Aorta (tissue), 5 donors: ENCODE data around the gene RAB3IL1. TPM values are rescaled to one million over a fixed set of nuclear protein-coding genes. Genes with fewer than 3 reads are reported as not detected.
"Not testable (repeated sequence)": the region's sequence is repeated elsewhere in the genome, so short reads cannot be mapped to it uniquely, and the experiment has no call there.

Experiments
- ATAC-seq: fragments of 200-7000 bp; cut with Tn5 transposase; one replicate; pipeline ENCODE4 v1.9.1; 2022; ENCODE audit warnings: moderate library complexity; ENCODE audit not compliant: low FRiP score
- DNase-seq, 2 donors: peaks; one replicate each; pipeline ENCODE4 v3.0.0-alpha.2; 2020
- H3K27ac ChIP-seq, 2 donors: one replicate each; pipeline ENCODE4 v1.5.1; 2013; ENCODE audit warnings: low read length in 2 of 2, mild to moderate bottlenecking in 2 of 2, moderate library complexity in 2 of 2, control low read depth in 1 of 2, inconsistent platforms in 1 of 2, low read depth in 1 of 2
- H3K27me3 ChIP-seq, 2 donors: one replicate each; pipeline ENCODE4 v1.6.1; 2013; ENCODE audit warnings: control low read depth in 1 of 2, low read length in 1 of 2, mild to moderate bottlenecking in 1 of 2, moderate library complexity in 1 of 2; ENCODE audit not compliant: insufficient read depth in 2 of 2, control insufficient read depth in 1 of 2
- H3K36me3 ChIP-seq, 2 donors: one replicate each; pipeline ENCODE4 v1.6.1; 2013; ENCODE audit warnings: control low read depth in 1 of 2, low read length in 1 of 2, mild to moderate bottlenecking in 1 of 2; ENCODE audit not compliant: insufficient read depth in 2 of 2, control insufficient read depth in 1 of 2
- H3K4me1 ChIP-seq, 2 donors: one replicate each; pipeline ENCODE4 v1.6.1; 2013; ENCODE audit warnings: low read length in 2 of 2, control low read depth in 1 of 2, mild to moderate bottlenecking in 1 of 2, moderate library complexity in 1 of 2; ENCODE audit not compliant: insufficient read depth in 2 of 2, control insufficient read depth in 1 of 2
- H3K4me3 ChIP-seq, 2 donors: one replicate each; pipeline ENCODE4 v1.5.1; 2013; ENCODE audit warnings: low read length in 2 of 2, control low read depth in 1 of 2, mild to moderate bottlenecking in 1 of 2
- H3K9me3 ChIP-seq: one replicate; pipeline ENCODE4 v1.6.1; 2013; ENCODE audit warnings: mild to moderate bottlenecking, low read length; ENCODE audit not compliant: control insufficient read depth
- WGBS, 2 donors: extraction: QIAGEN DNeasy Blood & Tissue Kit; methylation state at CpG; one replicate each; pipeline ENCODE4 v1.1.7; 2013; 5-methylcytosine and 5-hydroxymethylcytosine counted together
- intact Hi-C, 2 donors: fragments of 100-400 bp; cut with DNase I; formaldehyde crosslinking; loops; one replicate each; pipeline versions ENCODE4 v1.14.2 to v1.15.0; 2022
- polyA plus RNA-seq, 2 donors: library from polyadenylated mRNA; stranded (reverse); fragments of 200-250 nt; gene quantifications; one replicate each; pipeline ENCODE4 v1.2.3, GENCODE V29; 2013
- total RNA-seq, 2 donors: library from RNA; stranded (reverse); fragmentation: NEBNext Ultra II Directional; extraction: Animal tissue kit (Norgen Biotek cat#: 25700); gene quantifications; one replicate each; pipeline ENCODE4 v1.2.1, GENCODE V29; 2021
- donor health status: healthy with polysubstance abuse.
- donor health status: Bipolar disorder and iron deficiency.
- donor health status: DM: no; HTN: no; CAD: no.
- donor health status: DM: no; HTN: no; CAD: no.
- donor health status: DM: yes; HTN: yes; CAD: no.

The RAB3IL1 gene
- total and polyA plus RNA-seq, 4 donors: 6.4 to 45.2 (median 17.6) TPM

DNA sequence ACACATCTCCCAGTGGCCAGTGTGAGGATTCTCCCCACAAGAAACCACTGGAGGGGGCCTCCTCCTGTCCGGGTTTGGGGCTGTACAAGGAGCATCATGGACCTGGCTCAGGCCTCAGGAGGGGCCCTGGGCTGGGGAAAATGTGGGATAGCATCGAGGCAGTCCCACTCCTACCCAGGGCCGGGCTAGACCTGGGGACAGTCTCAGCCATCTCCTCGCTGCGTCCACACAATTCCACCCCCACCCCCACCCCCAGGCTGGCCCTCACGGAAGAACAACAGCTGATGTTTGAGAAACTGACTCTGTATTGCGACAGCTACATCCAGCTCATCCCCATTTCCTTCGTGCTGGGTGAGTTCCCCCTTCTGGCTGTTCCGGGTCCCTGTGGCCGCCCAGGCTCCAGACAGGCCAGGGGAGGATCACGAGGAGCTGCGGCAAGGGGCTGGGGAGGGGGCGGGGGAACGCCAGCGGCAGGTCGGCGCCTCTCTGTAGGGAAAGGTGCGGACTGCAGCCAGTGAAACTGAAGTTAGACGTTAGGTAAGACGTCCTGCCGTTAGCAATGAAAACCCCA, 37.6 kb upstream of the RAB3IL1 start:
- Histone ChIP-seq H3K9me3 (no peaks in the 10 kb centered on the region), H3K4me1 (no peaks in the 10 kb centered on the region), H3K4me3 (no peak overlapping the region), H3K27me3 (no peaks in the 10 kb centered on the region), H3K27ac (no peak overlapping the region), H3K36me3 (no peaks in the 10 kb centered on the region)
- DNase-seq (peak; percentile 84 to 86), ATAC-seq (peak; percentile 84)
- 15 to 16% methylated on average over 18 to 21 of the region's 21 CpGs for WGBS, 2 donors
- intact Hi-C loops: no loop called here

DNA sequence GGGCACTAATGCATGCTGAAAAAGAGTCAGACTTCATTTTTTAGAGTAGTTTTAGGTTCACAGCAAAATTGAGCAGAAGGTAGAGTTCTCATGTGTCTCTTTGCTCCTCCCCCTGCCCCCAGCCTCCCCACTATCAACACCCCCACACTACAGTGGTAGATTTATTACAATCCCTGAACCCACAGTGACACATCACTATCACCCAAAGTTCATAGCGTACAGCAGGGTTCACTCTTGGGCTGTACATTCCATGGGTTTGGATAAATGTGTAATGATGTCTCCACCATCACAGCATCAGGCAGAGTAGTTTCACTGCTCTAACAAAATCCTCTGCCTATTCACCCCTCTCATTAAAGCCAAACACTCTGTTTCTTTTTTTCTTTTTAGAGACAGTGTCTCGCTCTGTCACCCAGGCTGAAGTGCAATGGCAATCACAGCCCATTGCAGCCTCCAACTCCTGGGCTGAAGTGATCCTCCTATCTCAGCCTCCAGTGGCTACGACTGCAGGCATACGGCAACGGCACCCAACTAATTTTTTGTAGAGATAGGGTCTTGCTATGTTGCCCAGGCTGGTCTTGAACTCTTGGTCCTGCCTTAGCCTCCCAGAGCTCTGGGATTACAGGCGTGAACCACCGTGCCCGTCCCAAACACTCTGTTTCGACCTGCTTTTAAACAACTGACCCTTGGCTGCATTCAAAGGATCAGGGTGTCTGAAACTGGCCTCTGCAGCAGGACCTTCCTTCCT, 36.9 kb upstream of the RAB3IL1 start:
- ATAC-seq (no peak), DNase-seq (no peak)
- H3K9me3 ChIP-seq: no peaks in the 10 kb centered on the region
- H3K4me3 ChIP-seq: no peak overlapping the region
- 97 to 98% methylated on average over 9 of the region's 9 CpGs for whole genome bisulfite sequencing, 2 donors
- intact Hi-C loops: no loop called here
- H3K27me3 ChIP-seq: no peaks in the 10 kb centered on the region
- no peaks in the 10 kb centered on the region for H3K36me3 ChIP-seq
- no peak overlapping the region for H3K27ac ChIP-seq
- no peaks in the 10 kb centered on the region for H3K4me1 ChIP-seq

DNA sequence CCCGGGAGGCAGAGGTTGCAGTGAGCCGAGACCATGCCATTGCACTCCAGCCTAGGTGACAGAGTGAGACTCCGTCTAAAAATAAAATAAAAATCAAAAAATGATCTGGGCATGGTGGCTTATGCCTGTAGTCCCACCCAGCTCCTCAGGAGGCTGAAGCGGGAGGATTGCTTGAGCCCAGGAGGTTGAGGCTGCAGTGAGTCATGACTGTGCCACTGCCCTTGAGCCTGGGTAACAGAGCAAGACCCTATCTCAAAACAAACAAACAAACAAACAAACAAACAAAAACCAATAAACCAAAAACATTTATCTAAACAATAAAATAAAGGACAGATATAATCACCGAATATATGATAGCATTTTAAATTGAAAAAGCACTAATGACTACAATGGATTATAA, 36.3 kb upstream of the RAB3IL1 start:
- 95 to 97% methylated on average over 5 of the region's 5 CpGs for WGBS, 2 donors
- ATAC-seq, H3K27ac ChIP-seq, H3K27me3 ChIP-seq, H3K4me3 ChIP-seq, intact Hi-C loops, H3K4me1 ChIP-seq, H3K36me3 ChIP-seq, DNase-seq, H3K9me3 ChIP-seq: not testable (repeated sequence)

DNA sequence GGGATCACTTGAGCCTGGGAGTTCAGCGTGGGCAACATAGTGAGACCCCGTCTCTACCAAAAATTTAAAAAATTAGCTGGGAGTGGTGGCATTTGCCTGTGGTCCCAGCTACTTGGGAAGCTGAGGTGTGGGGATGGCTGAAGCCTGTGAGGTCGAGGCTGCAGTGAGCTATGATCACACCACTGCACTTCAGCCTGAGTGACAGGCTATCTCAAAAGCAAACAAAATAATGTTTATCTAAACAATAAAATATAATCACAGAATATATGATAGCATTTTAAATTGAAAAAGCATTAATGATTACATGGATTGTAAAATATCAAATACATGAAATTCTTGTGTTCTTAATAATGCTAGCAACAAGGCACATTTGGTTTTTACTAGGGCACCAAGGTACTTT, 35.5 kb upstream of the RAB3IL1 start:
- Histone ChIP-seq H3K4me3 (no peak overlapping the region), H3K27ac (no peak overlapping the region), H3K9me3 (no peaks in the 10 kb centered on the region), H3K27me3 (no peaks in the 10 kb centered on the region), H3K36me3 (no peaks in the 10 kb centered on the region), H3K4me1 (no peaks in the 10 kb centered on the region)
- intact Hi-C loops: no loop called here
- no peak for ATAC-seq
- DNase-seq: no peak
- 93 to 97% methylated on average over 3 of the region's 3 CpGs for WGBS, 2 donors

DNA sequence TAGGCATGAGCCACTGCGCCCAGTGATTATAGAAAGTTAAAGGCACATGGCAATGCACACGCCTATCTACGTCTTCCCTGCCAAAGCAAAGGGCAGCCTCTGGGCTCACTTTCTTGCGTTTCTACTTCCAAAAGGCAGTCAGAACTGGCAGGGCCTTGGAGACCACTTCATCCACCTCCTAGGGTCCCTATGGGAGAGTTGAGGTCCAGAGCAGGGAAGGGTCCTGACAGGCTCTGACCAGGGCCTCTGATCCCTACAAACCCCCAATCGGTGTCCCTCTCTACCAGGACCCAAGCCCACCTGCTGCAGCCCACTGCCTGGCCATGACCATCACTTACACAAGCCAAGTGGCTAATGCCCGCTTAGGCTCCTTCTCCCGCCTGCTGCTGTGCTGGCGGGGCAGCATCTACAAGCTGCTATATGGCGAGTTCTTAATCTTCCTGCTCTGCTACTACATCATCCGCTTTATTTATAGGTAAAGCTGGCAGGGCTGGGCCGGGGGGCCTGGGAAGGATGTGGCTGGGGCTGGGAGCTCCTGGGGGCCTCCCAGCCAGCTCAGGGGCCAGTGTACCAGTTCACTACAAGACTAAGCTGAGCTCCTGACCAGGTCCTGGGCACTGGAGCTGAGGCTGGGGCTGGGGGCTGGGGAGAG, 34.2 kb upstream of the RAB3IL1 start:
- no peaks in the 10 kb centered on the region for H3K36me3 ChIP-seq
- no peak overlapping the region for H3K27ac ChIP-seq
- no peaks in the 10 kb centered on the region for H3K4me1 ChIP-seq
- no peak overlapping the region for H3K4me3 ChIP-seq
- DNase-seq (no peak), ATAC-seq (no peak)
- intact Hi-C loops: no loop called here
- H3K9me3 ChIP-seq: no peaks in the 10 kb centered on the region
- WGBS, 2 donors: 90 to 92% methylated on average over 11 of the region's 11 CpGs
- H3K27me3 ChIP-seq: no peaks in the 10 kb centered on the region

DNA sequence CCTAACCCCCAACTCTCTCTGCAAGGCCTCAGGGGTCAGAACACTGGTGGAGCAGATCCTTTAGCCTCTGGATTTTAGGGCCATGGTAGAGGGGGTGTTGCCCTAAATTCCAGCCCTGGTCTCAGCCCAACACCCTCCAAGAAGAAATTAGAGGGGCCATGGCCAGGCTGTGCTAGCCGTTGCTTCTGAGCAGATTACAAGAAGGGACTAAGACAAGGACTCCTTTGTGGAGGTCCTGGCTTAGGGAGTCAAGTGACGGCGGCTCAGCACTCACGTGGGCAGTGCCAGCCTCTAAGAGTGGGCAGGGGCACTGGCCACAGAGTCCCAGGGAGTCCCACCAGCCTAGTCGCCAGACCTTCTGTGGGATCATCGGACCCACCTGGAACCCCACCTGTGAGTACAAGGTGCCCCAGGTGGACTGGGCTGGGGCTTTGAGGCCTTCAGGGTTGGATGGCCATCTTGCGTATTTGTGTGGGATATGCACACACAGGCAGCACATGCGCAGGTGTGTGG, 32.7 kb upstream of the RAB3IL1 start, which contains the start of gene BEST1:
Gene BEST1, plus strand, starts transcription at position 317 of the 513 bp plus-strand sequence. CDS start 1,456 bp downstream, outside the sequence.
- H3K9me3 ChIP-seq: no peaks in the 10 kb centered on the region
- no peaks in the 10 kb centered on the region for H3K27me3 ChIP-seq
- DNase-seq: no peak
- WGBS, 2 donors: 87 to 88% methylated on average over 8 of the region's 8 CpGs
- ATAC-seq: no peak
- no peaks in the 10 kb centered on the region for H3K4me1 ChIP-seq
- H3K27ac ChIP-seq: no peak within 1 kb of the TSS
- no peak within 1 kb of the TSS for H3K4me3 ChIP-seq
- H3K36me3 ChIP-seq: no peaks in the 10 kb centered on the region
- intact Hi-C loops: no loop called here

DNA sequence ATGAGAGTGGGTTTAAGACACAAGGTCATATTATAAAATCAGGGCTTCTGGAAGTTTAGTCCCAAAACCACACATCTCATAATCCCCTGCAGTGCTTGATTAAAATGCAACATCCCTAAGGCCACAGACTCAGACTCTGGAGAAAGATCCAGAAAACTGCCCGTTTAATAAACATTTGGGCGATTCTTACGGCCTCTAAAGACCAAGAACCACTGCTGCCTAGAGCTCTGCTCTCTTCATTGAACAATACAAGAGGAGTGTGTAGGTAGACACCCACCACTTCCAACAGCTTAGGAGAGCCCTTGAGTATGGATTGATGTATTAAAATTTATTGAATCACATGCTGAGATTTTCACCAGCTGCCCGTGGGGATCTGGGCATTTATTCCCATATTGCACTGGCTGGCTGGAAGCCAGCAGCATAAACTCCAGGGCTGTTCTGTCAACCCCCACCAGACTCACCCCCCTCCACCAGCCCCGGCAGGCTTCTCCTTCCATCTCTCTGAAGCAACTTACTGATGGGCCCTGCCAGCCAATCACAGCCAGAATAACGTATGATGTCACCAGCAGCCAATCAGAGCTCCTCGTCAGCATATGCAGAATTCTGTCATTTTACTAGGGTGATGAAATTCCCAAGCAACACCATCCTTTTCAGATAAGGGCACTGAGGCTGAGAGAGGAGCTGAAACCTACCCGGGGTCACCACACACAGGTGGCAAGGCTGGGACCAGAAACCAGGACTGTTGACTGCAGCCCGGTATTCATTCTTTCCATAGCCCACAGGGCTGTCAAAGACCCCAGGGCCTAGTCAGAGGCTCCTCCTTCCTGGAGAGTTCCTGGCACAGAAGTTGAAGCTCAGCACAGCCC, 32.0 kb upstream of the RAB3IL1 start:
- Histone ChIP-seq H3K36me3 (no peaks in the 10 kb centered on the region), H3K4me3 (no peak overlapping the region), H3K27me3 (no peaks in the 10 kb centered on the region), H3K27ac (no peak overlapping the region), H3K9me3 (no peaks in the 10 kb centered on the region), H3K4me1 (no peaks in the 10 kb centered on the region)
- intact Hi-C loops: loop anchor here (5.0 to 10.0 kb wide), 3 partner anchors 133 to 155 kb away; partner anchors contain the start of genes FEN1 (in 1 of the 2) and TMEM258 (in 1 of the 2)
- DNase-seq: peak; percentile 87 to 90
- ATAC-seq: peak; percentile 75
- WGBS, 2 donors: 14 to 16% methylated on average over 9 of the region's 9 CpGs

DNA sequence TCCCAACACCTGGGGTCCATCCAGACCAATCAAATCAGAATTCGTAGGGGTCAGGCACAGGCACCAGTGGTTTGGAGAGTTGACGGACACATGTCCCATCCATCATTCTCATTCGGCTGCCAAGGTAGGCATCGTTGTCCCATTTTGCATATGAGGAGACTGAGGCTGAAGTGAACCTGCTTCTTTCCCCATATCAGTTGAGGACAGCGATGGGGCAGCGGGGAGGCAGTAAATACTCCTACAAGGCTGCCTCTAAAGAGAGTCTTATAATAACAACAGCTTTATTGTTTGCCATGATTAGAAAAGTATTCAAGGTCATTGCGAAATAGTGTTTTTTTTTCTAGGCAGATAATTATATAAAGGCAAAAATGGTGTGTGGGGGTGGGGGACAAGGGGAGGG, 31.1 kb upstream of the RAB3IL1 start:
- H3K27me3 ChIP-seq: no peaks in the 10 kb centered on the region
- H3K4me1 ChIP-seq: no peaks in the 10 kb centered on the region
- intact Hi-C loops: loop anchor here (5.0 to 10.0 kb wide), 3 partner anchors 134 to 154 kb away; partner anchors contain the start of genes FEN1 (in 1 of the 2) and TMEM258 (in 1 of the 2)
- H3K36me3 ChIP-seq: no peaks in the 10 kb centered on the region
- 85 to 92% methylated on average over 7 of the region's 7 CpGs for WGBS, 2 donors
- DNase-seq (no peak), ATAC-seq (no peak)
- H3K27ac ChIP-seq: no peak overlapping the region
- H3K4me3 ChIP-seq: no peak overlapping the region
- no peaks in the 10 kb centered on the region for H3K9me3 ChIP-seq
